HG03442 (cell line): ENCODE measurements around the gene SMIM28.
A peak's percentile ranks its signal among the peaks of the same experiment; 100 is the strongest.

Experiments
- ATAC-seq: cut with Tn5 transposase; IDR thresholded peaks from one replicate; pipeline ENCODE4 v1.9.1; 2021; ENCODE audit warnings: mild to moderate bottlenecking, moderate library complexity; ENCODE audit not compliant: unreplicated experiment

Gene SMIM28

GRCh38 chr6:138372711-138373463, 4.8 kb upstream of the SMIM28 start:
- ATAC-seq, result no peak

DNA sequence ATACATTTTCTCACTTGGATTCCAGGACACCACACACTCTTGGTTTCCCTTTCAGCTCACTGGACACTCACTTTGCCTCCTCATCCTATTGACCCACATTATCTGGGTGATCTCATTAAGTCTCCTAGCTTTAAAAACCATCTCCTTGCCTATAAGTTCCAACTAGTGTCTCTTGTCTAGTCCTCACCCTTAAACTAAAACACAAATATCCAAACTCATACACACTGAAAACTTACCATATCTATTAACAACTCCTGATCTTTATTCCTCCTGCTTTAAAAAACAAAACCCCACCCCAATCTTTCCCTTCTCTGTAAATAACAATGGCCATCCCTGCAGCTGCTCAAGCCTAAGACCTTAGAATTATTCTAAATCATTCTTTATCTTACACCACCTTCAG, 3.5 kb upstream of the SMIM28 start:
- no peak for ATAC-seq

DNA sequence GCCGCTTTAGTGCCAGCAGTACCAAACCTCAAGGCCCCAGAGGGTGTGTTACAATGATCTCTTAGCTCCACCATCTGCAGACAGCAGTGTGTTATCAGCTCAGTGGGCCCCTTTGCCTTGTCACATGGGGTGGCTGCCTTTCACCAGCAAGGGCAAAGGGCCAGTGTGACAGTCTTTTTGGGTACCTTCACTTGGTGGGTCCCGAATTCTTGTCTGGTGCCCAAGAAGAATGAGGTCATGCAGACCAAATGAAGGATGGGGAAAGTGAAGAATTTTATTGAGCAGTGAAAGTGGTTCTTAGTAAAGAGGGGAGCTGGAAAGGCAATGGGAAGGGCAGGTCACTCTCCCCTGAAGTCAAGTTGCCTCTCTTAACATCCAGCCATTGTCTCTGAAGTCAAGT, 2.9 kb upstream of the SMIM28 start:
- ATAC-seq, result no peak

DNA sequence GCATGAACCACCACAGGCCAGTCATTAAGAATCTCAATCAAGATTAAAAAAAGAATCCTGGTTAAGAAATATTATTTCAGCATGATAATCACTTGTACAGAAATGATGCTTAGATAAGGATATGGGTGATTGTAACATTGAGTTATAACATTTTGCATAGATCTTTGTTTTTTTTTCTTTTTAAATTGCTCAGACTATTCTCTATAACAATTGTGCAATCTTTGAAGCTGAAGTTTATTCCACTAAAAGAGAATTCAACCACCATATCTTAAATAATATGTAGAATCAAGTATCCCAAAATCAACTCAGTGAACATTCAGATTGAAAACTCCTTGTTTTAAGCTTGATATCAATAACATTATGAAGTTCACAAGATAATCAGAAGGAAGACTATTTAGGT, 663 bp upstream of the SMIM28 start:
- no peak for ATAC-seq

GRCh38 chr6:138378463-138378862, 758 bp downstream of the SMIM28 start:
- no peak for ATAC-seq

DNA sequence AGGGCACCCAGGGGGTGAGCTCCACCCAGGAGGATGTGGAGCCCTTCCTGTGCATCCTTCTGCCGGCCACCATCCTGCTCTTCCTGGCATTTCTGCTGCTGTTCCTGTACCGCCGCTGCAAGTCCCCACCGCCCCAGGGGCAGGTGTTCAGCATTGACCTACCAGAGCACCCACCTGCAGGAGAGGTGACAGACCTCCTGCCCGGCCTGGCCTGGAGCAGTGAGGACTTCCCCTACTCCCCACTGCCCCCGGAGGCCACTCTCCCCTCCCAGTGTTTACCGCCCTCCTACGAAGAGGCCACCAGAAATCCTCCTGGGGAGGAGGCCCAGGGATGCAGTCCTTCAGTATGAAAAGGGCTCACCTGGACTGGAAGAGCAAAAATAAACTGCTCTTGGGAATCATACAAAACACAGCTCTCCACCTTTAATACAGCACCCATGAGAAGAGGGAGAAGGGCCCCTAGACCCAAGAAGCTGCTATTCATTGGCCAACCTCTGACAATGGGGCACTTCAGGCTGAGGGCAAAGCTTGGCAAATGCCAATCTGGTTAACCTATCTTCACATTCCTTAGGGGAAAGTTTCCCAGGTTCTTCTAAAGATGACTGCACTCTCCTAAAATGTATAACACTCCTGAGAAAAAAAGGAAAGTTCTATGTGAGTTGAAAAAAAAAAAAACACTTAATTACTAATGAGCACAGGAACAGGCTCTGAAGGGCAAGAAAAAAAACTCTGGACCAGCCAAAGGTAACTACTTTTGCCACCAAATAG, 5.0 kb downstream of the SMIM28 start:
- ATAC-seq, result no peak

- ATAC-seq, result no peak
Observed at GRCh38 chr6:138383776-138384175, 6.1 kb downstream of the SMIM28 start.

- no peak for ATAC-seq
Observed at GRCh38 chr6:138386897-138387296, 9.2 kb downstream of the SMIM28 start.

DNA sequence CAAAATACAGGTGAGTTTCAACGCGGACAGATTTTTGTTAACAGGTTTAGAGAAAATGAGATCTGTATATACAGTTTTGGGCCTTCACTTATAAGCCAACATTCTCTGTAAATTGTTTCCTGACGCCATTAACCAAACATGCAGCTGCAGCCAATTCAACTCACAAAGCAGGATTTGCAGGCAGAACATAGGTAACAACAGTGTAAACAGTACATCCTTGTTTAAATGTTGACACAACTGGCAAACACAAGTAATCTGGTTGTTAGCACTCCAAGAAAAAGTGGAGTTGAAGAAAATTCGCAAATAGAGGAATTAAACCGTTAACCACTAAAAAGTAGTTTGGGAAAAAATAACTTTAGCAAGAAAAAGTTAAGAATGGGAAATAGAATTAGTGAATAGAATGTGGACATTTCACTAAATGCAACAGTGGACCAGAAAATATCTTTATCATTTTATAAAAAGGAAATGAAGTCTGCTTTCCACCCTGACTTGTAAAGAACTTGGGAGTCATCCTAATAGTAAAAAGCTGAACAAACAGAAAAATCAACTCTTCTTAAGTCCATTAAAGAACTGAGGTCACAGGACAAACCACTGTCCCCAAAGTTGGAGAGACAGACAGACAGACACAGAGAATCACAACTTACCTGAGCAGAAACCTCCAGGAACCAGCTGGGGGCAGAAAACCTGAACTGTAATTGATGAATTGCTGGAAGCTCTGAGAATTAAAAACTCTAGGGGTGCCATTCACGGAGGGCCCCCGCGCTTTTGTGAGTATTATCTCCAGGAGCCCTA, 10.1 kb downstream of the SMIM28 start:
- ATAC-seq, result no peak

- no peak for ATAC-seq
Observed at GRCh38 chr6:138389551-138389950, 11.8 kb downstream of the SMIM28 start.

- no peak for ATAC-seq
Observed at GRCh38 chr6:138393871-138394783, 16.4 kb downstream of the SMIM28 start.

GRCh38 chr6:138396709-138397108, 19.0 kb downstream of the SMIM28 start:
- ATAC-seq, result no peak

- ATAC-seq, result no peak
Observed at GRCh38 chr6:138397128-138398122, 19.7 kb downstream of the SMIM28 start.

- no peak for ATAC-seq
Observed at GRCh38 chr6:138400326-138400725, 22.6 kb downstream of the SMIM28 start.

- ATAC-seq, result no peak
Observed at GRCh38 chr6:138401960-138402837, 24.5 kb downstream of the SMIM28 start.

DNA sequence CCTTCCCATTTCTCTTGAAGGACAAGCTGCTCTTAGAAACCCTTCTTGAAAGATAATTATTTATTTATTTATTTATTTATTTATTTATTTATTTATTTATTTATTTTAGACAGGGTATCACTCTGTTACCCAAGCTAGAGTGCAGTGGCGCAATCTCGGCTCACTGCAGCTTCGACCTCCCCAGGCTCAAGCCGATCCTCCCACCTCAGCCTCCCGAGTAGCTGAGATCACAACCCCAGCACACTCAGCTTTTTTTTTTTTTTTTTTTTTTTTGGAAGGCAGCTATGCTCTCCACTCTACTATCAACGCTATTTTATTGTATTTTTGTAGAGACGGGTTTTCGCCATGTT, 25.1 kb downstream of the SMIM28 start:
- no peak for ATAC-seq

DNA sequence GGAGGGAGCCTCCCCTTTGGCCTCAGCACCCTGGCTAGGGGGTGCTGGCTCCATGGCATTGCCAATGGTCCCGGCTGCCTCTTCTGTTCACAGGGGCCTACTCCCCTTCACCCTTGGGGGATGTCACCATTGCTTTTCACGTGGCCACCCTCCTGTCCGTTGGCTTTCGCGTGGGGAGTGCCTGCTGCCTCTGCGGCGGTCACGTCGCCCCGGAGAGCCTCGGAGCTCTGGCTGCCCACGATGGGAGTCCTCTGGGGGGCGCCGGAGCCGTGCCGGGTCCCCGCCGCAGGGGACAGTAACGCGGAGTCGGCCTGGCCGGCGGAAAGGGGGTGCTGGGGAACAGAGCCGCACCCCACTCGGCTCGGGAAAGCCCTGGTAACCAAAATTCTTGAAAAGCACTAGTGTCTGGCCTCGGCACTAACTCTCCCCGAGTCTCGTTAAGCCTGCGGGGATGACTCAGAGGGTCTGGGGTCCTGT, 25.7 kb downstream of the SMIM28 start:
- ATAC-seq, result peak; percentile 12
